HG03159 (cell line): ENCODE data around the gene SNX13.
"Not testable (repeated sequence)": the region's sequence is repeated elsewhere in the genome, so short reads cannot be mapped to it uniquely, and the experiment has no call there.

Experiments used
- ATAC-seq: cut with Tn5 transposase; IDR thresholded peaks from one replicate; pipeline ENCODE4 v1.9.1; 2021; ENCODE audit warnings: mild to moderate bottlenecking, moderate library complexity; ENCODE audit not compliant: unreplicated experiment

The SNX13 gene

DNA sequence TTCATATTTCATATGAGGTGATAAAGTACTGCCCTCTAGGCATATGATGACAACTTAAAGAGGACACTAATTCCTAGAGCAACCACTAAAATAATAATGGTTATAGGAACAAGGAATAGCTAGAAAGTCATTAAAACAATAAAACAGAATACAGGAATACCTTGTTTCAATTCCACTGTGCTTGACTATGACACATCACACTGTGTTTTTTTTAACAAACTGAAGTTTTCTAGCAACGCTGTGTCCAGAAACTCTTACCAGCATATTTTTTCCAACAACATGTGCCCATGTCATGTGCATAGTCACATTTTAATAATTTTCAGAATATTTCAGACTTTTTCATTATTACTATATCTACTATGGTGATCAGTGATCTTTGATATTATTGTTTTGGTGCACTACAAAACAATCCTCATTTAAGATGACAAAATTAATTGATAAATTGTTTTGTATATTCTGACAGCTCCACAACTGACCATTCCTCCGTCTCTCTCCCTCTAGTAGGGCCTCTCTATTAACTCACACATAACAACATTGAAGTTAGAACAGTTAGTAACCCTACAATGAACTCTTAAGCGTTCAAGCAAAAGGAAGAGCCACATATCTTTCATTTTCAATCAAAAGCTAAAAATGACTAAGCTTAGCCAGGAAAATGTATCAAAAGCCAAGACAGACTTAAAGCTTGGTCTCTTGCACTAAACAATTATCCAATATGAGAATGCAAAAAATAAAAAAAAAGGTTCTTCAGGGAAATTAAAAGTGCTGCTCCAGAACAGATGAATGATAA lies 85.8 kb downstream of the SNX13 start:
- ATAC-seq, result no peak

DNA sequence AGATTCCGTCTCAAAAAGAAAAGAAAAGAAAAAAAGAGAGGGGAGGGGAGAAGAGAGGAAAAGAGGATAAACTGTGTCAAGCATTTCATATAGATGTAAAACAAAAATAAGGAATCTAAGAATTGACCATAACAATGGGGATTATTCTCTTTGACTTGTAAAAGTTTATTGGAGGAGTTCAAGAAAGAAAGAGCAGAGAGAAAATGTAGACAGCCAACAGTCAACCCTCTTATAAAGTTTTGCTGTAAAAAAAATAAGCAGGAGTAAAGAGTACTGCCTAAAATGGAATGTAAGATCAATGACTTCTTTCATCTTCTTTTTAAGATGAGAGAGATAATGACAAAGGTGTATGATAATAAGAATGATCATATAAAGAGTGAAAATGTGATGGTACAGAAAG lies 87.9 kb downstream of the SNX13 start:
- no peak for ATAC-seq

DNA sequence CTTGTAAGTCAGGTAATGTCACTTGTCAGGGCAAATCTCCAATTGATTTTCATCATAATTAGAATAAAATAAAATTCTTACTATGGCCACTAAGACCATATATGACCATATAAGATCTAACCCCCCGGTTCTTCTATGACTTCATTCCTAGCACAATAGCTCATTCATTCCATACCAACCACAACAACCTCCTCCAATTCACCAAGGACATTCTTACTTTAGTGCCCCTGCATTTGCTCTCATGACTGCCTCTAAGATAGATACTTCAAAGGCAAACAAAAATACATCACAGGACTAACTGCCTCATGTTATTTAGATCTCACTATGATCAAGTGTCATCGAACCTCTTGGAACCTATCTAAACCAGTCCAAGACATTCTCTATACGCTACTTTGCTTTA lies 90.8 kb downstream of the SNX13 start:
- no peak for ATAC-seq

DNA sequence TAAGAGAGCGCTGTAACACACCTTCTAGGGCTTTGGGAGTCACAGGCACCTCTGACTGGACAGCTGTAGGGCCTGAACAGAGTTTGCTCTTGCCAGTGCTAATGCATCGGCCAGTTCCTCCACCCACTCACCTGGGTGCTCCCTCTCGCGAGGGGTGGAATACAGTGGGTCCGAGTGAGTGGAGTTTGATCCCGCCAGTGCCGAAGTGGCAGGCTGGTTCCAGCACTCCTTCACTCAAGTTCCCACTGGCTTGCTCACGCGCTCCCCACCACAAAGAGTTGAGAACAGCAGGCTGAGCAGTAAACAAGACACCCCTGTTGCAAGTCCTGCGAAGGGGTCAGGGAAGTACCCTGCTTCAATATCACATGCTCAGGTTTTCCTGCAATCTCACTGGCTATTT lies 91.8 kb downstream of the SNX13 start:
- ATAC-seq, result no peak

DNA sequence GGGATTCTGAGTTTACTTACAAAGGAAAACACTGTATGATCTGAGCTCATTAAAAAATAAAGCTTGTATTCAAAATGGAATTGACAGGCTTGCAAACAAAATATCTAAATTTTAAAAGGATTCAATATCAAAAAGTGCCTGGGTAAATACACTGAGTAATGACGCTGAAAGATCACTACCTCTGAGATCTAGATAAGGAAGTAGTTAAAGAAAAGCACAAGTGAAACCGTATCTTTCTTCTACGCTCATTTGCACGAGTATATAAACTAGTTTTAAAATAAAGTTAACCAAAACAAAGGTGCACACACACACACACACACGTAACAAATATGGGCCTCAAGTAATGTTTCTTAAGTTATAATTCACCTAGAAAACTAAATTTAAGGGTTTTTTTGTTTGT lies 93.4 kb downstream of the SNX13 start:
- no peak for ATAC-seq

DNA sequence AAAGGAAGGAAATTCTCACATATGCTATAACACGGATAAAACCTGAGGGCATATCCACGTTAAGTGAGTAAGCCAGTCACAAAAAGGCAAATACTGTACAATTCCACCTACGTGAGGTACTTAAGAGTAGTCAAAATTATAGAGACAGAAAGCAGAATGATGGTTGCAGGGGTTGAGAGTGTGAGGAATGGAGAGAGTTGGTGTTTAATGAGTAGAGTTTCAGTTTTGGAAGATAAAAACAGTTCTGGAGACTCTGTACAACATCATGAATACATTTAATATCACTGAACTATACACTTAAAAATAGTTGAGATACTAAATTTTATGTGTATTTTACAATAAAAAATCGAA lies 95.1 kb downstream of the SNX13 start:
- no peak for ATAC-seq

DNA sequence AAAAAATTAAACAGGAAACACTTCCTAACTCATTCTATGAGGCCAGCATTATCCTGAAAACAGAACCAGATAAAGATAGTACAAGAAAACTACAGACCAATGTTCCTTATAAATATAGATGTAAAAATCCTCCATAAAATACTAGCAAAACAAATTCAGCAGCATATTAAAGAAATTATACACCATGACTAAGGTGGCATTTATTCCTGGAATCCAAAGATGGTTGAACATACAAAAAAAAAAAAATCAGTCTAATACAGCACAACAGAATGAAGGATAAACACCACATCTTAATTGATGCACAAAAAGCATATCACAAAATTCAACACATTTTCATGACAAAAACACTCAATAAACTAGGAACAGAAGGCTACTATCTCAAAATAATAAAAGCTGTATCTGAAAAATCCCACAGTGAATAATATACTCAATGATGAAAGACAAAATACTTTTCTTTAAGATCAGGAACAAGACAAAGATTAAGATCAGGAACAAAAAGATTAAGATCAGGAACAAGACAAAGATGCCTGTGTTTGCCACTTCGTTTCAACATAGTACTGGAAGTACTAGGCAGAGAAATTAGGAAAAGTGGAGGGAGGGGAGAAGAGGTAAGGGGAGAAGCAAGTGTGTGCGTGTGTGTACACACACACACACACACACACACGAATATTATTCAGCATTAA lies 95.6 kb downstream of the SNX13 start:
- ATAC-seq, result no peak

DNA sequence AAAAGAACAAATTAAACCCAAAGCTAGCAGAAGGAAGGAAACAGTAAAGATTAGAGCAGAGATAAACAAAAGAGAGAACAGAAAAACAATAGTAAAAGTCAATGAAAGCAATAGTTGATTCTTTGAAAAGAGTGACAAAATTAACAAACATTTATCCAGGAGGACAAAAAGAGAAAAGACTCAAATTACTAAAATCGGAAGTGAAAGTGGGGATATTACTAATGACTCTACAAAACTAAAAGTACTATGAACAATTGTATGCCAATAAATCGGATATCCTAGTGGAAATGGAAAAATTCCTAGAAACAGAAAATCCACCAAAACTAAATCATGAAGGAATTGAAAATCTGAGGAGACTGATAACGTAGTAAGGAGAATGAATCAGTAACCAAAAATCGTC lies 96.3 kb downstream of the SNX13 start:
- ATAC-seq, result no peak

DNA sequence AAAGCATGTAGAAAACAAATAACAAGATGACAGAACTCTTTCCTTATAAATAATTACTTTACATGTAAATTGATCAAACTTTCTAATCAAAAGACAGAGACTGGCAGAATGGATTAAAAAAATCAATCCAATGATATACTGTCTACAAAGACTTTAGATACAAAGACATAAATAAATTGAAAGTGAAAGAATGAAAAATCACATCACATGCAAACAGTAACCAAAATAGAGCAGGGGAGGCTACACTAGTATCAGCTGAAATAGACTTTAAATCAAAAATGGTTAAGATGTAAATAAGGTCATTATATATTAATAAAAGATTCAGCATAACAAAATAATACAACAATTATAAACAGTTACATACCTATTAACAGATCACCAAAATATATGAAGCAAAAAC lies 97.3 kb downstream of the SNX13 start:
- no peak for ATAC-seq

DNA sequence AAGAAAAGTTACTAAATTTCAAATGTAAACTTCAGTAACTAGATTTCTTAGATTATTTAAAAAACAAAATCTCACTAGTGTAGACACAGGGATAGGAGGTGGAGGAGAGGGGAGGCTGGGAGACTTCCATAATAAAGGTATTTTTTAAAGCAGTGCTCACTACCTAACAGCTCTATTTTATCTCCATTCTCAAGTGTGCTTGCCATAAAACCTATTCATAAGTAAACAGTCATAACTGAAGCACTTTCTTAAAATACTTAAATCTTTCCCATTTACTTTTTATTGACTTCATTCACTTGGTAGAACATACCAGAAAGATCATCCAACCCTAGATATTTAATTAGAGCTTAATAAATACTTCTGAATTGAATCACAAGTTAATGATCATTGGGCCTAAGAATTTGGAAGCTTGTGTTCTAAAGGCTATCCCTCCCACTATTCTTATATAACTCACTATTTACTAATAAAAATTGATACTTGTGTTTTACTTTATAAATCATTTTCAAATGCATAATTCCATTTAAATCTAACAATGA lies 107.4 kb downstream of the SNX13 start:
- ATAC-seq, result no peak

DNA sequence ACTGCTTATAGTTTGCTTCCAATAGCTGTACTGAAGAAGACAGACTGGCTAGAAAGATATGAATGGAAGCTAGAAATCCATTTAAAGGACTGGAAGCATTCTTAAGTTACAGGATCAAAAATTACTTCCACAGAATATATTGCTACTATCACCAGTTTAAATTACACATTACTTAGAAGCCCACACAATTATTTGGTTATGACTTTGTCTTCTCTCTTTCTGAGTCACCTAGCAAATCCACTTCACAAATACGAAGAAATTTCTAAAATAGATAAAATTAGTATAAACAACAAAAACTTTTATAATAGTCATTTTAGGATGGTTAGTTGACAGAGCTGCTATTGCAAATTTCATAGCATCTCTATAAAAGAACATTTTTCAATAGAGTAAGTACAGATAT lies 108.1 kb downstream of the SNX13 start:
- no peak for ATAC-seq

DNA sequence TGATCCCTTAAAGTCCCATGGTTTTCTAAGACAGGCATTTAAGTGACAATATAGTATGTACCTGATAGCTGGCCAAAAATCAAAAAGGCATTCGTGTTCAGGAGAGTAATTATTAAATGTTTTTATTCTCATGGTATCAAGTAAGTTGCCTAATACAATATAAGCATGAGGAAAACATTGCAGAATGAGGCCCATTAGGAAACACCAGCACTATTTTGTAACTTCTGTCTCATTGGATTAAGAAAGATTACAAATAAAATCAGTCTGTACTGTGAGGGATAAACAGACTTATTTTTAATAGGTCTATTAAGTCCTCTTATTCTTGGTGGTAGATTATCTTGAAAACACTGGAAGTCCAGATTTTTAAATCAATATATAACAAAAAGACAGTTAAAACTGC lies 110.1 kb downstream of the SNX13 start:
- no peak for ATAC-seq

DNA sequence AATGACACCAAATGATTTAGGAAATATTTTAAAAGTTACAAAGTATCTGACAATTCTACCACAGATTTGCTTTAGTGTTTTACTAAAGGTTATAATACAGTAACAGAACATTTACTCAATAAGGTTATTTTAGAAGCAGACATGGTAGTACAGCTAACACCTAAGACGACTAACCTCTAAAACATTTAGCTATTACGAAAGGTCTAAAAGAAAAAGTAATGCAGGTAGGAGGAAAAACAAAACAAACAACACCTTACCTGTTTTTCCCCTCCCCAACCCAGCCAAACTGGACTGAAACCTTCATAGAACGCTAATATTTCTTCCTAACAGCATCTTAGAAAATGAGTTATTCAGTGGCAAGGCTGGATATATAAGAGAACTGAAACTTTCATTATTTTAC lies 111.3 kb downstream of the SNX13 start:
- no peak for ATAC-seq

DNA sequence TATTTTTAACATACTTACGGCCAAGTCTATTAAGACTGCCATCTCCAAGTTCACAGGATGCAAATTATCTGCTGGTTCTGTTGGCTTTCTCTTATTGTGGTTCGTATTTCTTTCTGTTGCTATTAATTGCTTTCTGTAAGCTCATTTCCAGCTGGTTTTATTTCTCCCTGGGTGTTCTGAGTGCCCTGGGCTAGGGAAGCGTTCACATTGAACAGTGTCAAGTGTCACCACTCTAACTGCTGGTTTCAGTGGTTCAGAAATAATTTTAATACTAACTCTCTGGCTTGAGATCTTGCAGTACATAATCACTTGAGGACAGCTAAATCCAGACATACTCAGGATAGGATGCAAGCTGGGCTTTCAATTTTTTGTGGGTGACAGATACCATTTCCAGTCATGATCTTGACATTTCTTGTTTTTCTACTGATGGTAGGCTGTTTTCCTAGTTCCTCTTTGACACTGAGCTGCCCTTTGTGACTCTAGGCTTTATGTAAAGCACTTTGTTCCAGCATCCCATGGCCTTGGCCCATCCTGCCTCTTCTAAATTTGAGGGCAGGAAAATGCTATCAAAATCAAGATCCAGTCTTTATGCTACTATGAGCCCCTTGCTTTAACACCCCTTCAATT lies 117.6 kb downstream of the SNX13 start:
- no peak for ATAC-seq

DNA sequence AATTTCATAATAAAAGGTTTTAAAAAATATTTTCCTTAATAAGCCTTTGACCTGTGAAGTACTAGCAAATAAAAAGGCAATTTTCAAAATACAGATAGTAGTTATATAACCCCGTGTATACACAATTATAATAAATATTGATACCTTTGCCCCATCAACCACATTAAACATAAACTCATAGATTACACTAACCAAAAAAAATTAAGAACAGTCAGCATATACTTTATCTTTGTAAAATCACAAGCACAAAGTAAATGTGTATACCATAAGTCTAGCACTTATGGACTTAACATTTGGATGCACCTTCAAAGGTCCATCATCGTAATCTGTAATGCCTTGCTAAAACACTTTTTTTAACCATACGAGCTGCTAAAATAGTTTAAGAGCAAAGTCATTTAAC lies 123.4 kb downstream of the SNX13 start:
- ATAC-seq, result no peak

DNA sequence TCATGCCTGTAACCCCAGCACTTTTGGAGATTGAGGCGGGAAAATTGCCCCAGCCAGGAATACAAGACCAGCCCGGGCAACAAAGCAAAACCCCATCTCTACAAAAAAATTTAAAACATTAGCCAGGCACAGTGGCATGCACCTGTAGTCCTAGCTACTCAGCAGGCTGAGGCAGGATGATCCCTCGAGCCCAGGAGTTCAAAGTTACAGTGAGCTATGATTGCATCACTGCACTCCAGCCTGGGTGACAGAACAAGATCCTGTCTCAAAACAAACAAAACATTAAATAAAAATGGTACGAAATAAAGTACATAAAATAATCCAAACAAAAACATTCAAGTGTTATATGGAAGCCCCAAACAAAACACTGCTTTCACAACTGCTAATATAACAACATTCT lies 125.0 kb downstream of the SNX13 start:
- ATAC-seq, result no peak

DNA sequence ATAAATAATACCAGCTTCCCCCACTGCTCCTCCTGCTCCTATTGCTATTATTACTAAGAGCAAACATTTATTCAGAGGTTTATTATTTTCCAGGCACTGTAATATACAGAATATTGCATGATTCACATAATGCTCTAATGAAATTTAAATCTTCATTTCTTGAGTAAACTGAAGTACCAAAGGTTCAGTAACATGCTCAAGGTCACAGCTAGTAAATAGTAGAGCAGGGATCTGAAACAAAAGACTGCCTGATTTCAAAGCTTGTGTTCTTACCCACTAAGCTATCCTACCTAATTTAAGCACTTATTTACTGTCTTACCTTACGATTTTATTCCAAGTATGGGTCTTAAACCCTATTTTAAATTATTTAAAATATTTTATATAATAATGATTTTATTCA lies 126.2 kb downstream of the SNX13 start:
- no peak for ATAC-seq

DNA sequence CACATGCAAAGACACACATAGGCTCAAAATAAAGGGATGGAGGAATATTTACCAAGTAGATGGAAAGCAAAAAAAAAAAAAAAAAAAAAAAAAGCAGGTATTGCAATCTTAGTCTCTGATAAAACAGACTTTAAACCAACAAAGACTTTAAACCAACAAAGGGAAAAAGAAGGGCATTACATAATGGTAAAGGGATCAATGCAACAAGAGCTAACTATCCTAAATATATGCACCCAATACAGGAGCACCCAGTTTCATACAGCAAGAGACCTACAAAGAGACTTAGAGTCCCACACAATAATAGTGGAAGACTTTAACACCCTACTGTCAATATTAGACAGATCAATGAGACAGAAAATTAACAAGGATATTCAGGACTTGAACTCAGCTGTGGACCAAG lies 131.1 kb downstream of the SNX13 start:
- ATAC-seq, result not testable (repeated sequence)

DNA sequence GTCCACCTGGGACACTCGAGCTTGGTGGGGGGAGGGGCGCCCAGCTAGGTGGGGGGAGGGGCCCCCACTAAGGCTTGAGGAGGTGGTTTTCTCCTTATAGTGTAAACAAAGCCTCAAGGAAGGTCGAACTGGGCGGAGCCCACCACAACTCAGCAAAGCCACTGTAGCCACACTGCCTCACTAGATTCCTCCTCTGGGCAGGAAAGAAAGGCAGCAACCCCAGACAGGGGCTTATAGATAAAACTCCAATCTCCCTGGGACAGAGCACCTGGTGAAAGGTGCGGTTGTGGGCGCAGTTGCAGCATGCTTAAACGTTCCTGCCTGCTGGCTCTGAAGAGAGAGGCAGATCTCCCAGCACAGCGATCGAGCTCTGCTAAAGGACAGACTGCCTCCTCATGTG lies 133.1 kb downstream of the SNX13 start:
- no peak for ATAC-seq

DNA sequence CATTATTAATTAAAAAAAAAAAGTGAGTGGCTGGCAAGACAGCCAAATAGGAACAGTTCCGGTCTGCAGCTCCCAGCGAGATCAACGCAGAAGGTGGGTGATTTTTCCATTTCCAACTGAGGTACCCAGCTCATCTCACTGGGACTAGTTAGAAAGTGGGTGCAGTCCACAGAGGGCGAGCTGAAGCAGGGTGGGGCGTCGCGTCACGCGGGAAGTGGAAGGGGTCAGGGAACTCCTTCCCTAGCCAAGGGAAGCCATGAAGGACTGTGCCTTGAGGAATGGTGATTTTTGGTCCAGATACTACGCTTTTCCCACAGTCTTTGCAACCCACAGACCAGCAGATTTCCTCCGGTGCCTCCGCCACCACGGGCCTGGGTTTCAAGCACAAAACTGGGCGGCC lies 133.7 kb downstream of the SNX13 start:
- no peak for ATAC-seq

DNA sequence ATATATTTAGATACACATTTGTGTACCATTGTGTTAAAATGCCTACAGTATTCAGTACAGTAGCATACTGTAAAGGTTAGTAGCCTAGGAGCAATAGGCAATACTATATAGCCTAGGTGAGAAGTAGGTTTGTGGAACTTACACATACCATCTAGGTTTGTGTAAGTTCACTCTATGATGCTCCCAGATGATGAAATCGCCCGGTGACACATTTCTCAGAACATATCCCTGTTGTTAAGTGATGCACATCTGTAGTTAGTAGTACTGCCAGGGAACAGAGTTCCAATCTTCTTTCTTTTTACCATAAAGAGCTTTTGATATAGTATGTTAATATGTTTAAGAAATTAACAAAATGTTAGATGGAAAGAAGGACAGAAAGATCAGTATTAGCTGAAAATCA lies 138.2 kb downstream of the SNX13 start:
- ATAC-seq, result no peak
